ELF-1 (cell line): Measurements from ENCODE around the gene TBC1D2B.

Experiments used
- DNase-seq: peaks from one replicate; pipeline ENCODE4 v3.0.0-alpha.2; 2016; ENCODE audit warnings: low read depth, low spot score

TBC1D2B gene

GRCh38 chr15:78054966-78055365 is 22.5 kb downstream of the TBC1D2B start:
- no peak for DNase-seq

GRCh38 chr15:78054518-78054917 is 23.0 kb downstream of the TBC1D2B start:
- no peak for DNase-seq

GRCh38 chr15:78052545-78052944 is 25.0 kb downstream of the TBC1D2B start:
- no peak for DNase-seq

GRCh38 chr15:78052001-78052401 is 25.5 kb downstream of the TBC1D2B start:
- DNase-seq, result no peak

- no peak for DNase-seq
These were observed 25.9 kb downstream of the TBC1D2B start for GRCh38 chr15:78051596-78051995.

- DNase-seq, result no peak
These were observed 26.7 kb downstream of the TBC1D2B start for GRCh38 chr15:78050826-78051225.

- DNase-seq, result no peak
These were observed 27.1 kb downstream of the TBC1D2B start for GRCh38 chr15:78050441-78050809.

- no peak for DNase-seq
These were observed 27.6 kb downstream of the TBC1D2B start for GRCh38 chr15:78049691-78050440.

- no peak for DNase-seq
These were observed 28.9 kb downstream of the TBC1D2B start for GRCh38 chr15:78048628-78048920.

- DNase-seq, result no peak
These were observed 29.5 kb downstream of the TBC1D2B start for GRCh38 chr15:78047761-78048627.

- no peak for DNase-seq
These were observed 30.6 kb downstream of the TBC1D2B start for GRCh38 chr15:78046796-78047341.

GRCh38 chr15:78045189-78045588 is 32.3 kb downstream of the TBC1D2B start:
- no peak for DNase-seq

- DNase-seq, result no peak
These were observed 32.9 kb downstream of the TBC1D2B start for GRCh38 chr15:78044407-78045155.

GRCh38 chr15:78041946-78042345 is 35.6 kb downstream of the TBC1D2B start:
- DNase-seq, result no peak

- DNase-seq, result no peak
These were observed 36.8 kb downstream of the TBC1D2B start for GRCh38 chr15:78040653-78041244.

GRCh38 chr15:78038585-78039247 is 38.8 kb downstream of the TBC1D2B start:
- DNase-seq, result no peak

- DNase-seq, result no peak
These were observed 39.7 kb downstream of the TBC1D2B start for GRCh38 chr15:78037779-78038305.

- DNase-seq, result no peak
These were observed 40.2 kb downstream of the TBC1D2B start for GRCh38 chr15:78037328-78037727.

GRCh38 chr15:78035861-78036476 is 41.5 kb downstream of the TBC1D2B start:
- no peak for DNase-seq

GRCh38 chr15:78035321-78035751 is 42.2 kb downstream of the TBC1D2B start:
- no peak for DNase-seq
